AG09319 (cell line): ENCODE results near the gene SPTLC1.
"Not testable (repeated sequence)": the region's sequence is repeated elsewhere in the genome, so short reads cannot be mapped to it uniquely, and the experiment has no call there.

Source experiments
- DNase-seq: peaks from one replicate; pipeline ENCODE4 v3.0.0-alpha.2; 2010; ENCODE audit warnings: low read depth; ENCODE audit errors: extremely low read depth
- CTCF ChIP-seq: IDR thresholded peaks from 2 replicates; pipeline ENCODE4 v1.5.1; 2011; ENCODE audit warnings: low read depth, mild to moderate bottlenecking, inconsistent platforms, low read length, moderate library complexity

Gene SPTLC1

GRCh38 chr9:92155221-92155620 is 40.0 kb upstream of the SPTLC1 start:
- TF ChIP-seq CTCF: no peak
- DNase-seq: no peak

GRCh38 chr9:92153466-92154415 is 38.5 kb upstream of the SPTLC1 start:
- not testable (repeated sequence) for DNase-seq

- DNase-seq: no peak
- no peak for TF ChIP-seq CTCF
Observed at GRCh38 chr9:92151691-92152393, 36.6 kb upstream of the SPTLC1 start.

- not testable (repeated sequence) for DNase-seq
Observed at GRCh38 chr9:92150501-92151470, 35.6 kb upstream of the SPTLC1 start.

- DNase-seq: no peak
Observed at GRCh38 chr9:92147852-92148180, 32.6 kb upstream of the SPTLC1 start.

GRCh38 chr9:92147030-92147851 is 32.0 kb upstream of the SPTLC1 start:
- TF ChIP-seq CTCF: peak; percentile 28
- peak; percentile 77 for DNase-seq

More at GRCh38 chr9:92147852-92148180, 32.6 kb upstream of the SPTLC1 start:
- TF ChIP-seq CTCF: no peak

GRCh38 chr9:92146610-92147009 is 31.4 kb upstream of the SPTLC1 start:
- DNase-seq: no peak
- TF ChIP-seq CTCF: no peak

GRCh38 chr9:92145784-92146183 is 30.6 kb upstream of the SPTLC1 start:
- DNase-seq: not testable (repeated sequence)
